GM23338 (cell line): Measurements from ENCODE around the gene KRT84. TPM values are rescaled to one million over a fixed set of nuclear protein-coding genes. Genes with fewer than 3 reads are reported as not detected.

Experiments
- CREB1 ChIP-seq: fragments of 250-450 bp; sonication (Bioruptor Pico); IDR thresholded peaks from 2 replicates; pipeline ENCODE4 v1.5.0; 2020; ENCODE audit warnings: low read depth, mild to moderate bottlenecking, moderate library complexity
- EZH2 ChIP-seq: fragments of 200-600 bp; sonication (generic); IDR thresholded peaks from one replicate; pipeline ENCODE4 v1.8.0; 2017; ENCODE audit warnings: antibody characterized with exemption, mild to moderate bottlenecking, low read depth; ENCODE audit not compliant: unreplicated experiment
- EZH2phosphoT487 ChIP-seq: fragments of 200-600 bp; sonication (generic); IDR thresholded peaks from one replicate; pipeline ENCODE4 v1.8.1; 2018; ENCODE audit warnings: antibody characterized with exemption; ENCODE audit not compliant: unreplicated experiment
- JUNB ChIP-seq: IDR thresholded peaks from one replicate; pipeline ENCODE4 v1.6.1; 2016; ENCODE audit warnings: antibody characterized with exemption; ENCODE audit not compliant: unreplicated experiment
- polyA plus RNA-seq: library from polyadenylated mRNA; unstranded; fragments of >200 nt; fragmentation: Nextera tagmentation; extraction: Ambion mirVana; gene quantifications from 2 replicates; pipeline ENCODE4 v1.2.1, GENCODE V29; 2016
- total RNA-seq: library from RNA; depleted of rRNA; stranded (reverse); fragments of >200 nt; shearing (Covaris generic); gene quantifications from 2 replicates; pipeline ENCODE4 v1.2.3, GENCODE V29; 2014; rRNA removed
- TF ChIP-seq, protein P1 (sequence below): IDR thresholded peaks from 2 replicates; pipeline ENCODE4 v1.6.1; 2016; ENCODE audit warnings: antibody characterized with exemption
- TF ChIP-seq, protein P2 (sequence below): fragments of 250-450 bp; sonication (Bioruptor Pico); IDR thresholded peaks from 2 replicates; pipeline ENCODE4 v1.5.0; 2020; ENCODE audit warnings: mild to moderate bottlenecking, moderate library complexity

Gene KRT84
- total and polyA plus RNA-seq, 2 experiments from 2014 or later = not detected

DNA sequence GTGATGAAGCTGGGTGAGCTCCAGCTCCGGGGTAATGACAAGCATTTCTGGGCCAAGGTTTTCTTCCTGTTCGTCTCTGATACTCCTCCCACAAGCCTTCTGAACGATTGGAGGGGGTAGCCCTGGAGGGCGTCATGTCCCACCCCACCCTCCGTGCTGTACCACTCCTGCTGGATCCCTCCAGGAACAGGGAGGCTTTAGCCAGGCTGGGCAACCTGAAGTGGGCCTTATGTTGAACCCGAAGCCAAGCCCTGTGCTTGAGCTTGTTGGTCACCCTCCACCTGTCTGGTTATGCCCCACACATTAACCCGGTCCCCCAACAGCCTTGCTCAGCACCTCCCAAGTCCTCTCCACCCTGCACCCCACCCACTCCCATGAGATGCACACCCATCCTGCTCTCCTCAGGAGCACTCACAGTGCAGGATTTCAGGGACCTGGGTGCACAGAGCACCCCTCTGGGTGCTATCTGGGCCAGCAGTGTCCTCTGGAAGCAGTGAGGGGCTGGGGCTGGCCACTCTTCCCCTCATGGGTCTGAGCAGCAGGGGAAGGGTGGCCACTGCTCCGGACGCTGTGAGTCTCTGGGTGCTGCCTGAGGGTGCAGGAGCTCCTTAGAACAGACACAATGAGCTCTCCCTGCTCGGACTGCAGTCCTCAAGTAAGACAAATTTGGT, 57.5 kb downstream of the KRT84 start (continued):
- TF ChIP-seq, protein P1, sequence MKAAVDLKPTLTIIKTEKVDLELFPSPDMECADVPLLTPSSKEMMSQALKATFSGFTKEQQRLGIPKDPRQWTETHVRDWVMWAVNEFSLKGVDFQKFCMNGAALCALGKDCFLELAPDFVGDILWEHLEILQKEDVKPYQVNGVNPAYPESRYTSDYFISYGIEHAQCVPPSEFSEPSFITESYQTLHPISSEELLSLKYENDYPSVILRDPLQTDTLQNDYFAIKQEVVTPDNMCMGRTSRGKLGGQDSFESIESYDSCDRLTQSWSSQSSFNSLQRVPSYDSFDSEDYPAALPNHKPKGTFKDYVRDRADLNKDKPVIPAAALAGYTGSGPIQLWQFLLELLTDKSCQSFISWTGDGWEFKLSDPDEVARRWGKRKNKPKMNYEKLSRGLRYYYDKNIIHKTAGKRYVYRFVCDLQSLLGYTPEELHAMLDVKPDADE = no peak
- no peak for TF ChIP-seq EZH2phosphoT487
- no peak for TF ChIP-seq JUNB
- no peak for TF ChIP-seq EZH2
- no peak for TF ChIP-seq CREB1 (CRISPR knock-in tag)
- TF ChIP-seq, protein P2, sequence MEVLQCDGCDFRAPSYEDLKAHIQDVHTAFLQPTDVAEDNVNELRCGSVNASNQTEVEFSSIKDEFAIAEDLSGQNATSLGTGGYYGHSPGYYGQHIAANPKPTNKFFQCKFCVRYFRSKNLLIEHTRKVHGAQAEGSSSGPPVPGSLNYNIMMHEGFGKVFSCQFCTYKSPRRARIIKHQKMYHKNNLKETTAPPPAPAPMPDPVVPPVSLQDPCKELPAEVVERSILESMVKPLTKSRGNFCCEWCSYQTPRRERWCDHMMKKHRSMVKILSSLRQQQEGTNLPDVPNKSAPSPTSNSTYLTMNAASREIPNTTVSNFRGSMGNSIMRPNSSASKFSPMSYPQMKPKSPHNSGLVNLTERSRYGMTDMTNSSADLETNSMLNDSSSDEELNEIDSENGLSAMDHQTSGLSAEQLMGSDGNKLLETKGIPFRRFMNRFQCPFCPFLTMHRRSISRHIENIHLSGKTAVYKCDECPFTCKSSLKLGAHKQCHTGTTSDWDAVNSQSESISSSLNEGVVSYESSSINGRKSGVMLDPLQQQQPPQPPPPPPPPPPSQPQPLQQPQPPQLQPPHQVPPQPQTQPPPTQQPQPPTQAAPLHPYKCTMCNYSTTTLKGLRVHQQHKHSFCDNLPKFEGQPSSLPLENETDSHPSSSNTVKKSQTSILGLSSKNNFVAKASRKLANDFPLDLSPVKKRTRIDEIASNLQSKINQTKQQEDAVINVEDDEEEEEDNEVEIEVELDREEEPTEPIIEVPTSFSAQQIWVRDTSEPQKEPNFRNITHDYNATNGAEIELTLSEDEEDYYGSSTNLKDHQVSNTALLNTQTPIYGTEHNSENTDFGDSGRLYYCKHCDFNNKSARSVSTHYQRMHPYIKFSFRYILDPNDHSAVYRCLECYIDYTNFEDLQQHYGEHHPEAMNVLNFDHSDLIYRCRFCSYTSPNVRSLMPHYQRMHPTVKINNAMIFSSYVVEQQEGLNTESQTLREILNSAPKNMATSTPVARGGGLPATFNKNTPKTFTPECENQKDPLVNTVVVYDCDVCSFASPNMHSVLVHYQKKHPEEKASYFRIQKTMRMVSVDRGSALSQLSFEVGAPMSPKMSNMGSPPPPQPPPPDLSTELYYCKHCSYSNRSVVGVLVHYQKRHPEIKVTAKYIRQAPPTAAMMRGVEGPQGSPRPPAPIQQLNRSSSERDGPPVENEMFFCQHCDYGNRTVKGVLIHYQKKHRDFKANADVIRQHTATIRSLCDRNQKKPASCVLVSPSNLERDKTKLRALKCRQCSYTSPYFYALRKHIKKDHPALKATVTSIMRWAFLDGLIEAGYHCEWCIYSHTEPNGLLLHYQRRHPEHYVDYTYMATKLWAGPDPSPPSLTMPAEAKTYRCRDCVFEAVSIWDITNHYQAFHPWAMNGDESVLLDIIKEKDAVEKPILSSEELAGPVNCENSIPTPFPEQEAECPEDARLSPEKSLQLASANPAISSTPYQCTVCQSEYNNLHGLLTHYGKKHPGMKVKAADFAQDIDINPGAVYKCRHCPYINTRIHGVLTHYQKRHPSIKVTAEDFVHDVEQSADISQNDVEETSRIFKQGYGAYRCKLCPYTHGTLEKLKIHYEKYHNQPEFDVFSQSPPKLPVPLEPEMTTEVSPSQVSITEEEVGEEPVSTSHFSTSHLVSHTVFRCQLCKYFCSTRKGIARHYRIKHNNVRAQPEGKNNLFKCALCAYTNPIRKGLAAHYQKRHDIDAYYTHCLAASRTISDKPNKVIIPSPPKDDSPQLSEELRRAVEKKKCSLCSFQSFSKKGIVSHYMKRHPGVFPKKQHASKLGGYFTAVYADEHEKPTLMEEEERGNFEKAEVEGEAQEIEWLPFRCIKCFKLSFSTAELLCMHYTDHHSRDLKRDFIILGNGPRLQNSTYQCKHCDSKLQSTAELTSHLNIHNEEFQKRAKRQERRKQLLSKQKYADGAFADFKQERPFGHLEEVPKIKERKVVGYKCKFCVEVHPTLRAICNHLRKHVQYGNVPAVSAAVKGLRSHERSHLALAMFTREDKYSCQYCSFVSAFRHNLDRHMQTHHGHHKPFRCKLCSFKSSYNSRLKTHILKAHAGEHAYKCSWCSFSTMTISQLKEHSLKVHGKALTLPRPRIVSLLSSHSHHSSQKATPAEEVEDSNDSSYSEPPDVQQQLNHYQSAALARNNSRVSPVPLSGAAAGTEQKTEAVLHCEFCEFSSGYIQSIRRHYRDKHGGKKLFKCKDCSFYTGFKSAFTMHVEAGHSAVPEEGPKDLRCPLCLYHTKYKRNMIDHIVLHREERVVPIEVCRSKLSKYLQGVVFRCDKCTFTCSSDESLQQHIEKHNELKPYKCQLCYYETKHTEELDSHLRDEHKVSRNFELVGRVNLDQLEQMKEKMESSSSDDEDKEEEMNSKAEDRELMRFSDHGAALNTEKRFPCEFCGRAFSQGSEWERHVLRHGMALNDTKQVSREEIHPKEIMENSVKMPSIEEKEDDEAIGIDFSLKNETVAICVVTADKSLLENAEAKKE (CRISPR knock-in tag) = no peak

Other genes with a start within 250 kb of the KRT84 start
- gene KRT80, start 193.6 kb downstream of the KRT84 start, total RNA-seq = not detected in 2 replicates
- gene KRT80, start 193.6 kb downstream of the KRT84 start, polyA plus RNA-seq = not detected in 2 replicates
- 9.4 and 11.7 TPM in 2 replicates for gene KRT7, start 152.4 kb downstream of the KRT84 start, total RNA-seq
- gene KRT7, start 152.4 kb downstream of the KRT84 start, polyA plus RNA-seq = 6.5 and 16.4 TPM in 2 replicates
- gene KRT86, start 111.0 kb downstream of the KRT84 start, total RNA-seq = not detected in 2 replicates
- 0.16 and 0.30 TPM in 2 replicates for gene KRT86, start 111.0 kb downstream of the KRT84 start, polyA plus RNA-seq
- not detected in 2 replicates for gene KRT81, start 94.1 kb downstream of the KRT84 start, total RNA-seq
- not detected in 2 replicates for gene KRT81, start 94.1 kb downstream of the KRT84 start, polyA plus RNA-seq
- gene KRT83, start 64.3 kb downstream of the KRT84 start, total RNA-seq = not detected in 2 replicates
- gene KRT83, start 64.3 kb downstream of the KRT84 start, polyA plus RNA-seq = not detected in 2 replicates
- gene KRT85, start 18.2 kb downstream of the KRT84 start, total RNA-seq = not detected in 2 replicates
- gene KRT85, start 18.2 kb downstream of the KRT84 start, polyA plus RNA-seq = not detected in 2 replicates
- not detected in 2 replicates for gene KRT82, start 20.7 kb upstream of the KRT84 start, total RNA-seq
- gene KRT82, start 20.7 kb upstream of the KRT84 start, polyA plus RNA-seq = not detected in 2 replicates
- gene KRT75, start 48.7 kb upstream of the KRT84 start, total RNA-seq = not detected in 2 replicates
- not detected in 2 replicates for gene KRT75, start 48.7 kb upstream of the KRT84 start, polyA plus RNA-seq
- not detected in 2 replicates for gene KRT6B, start 66.5 kb upstream of the KRT84 start, total RNA-seq
- gene KRT6B, start 66.5 kb upstream of the KRT84 start, polyA plus RNA-seq = not detected in 2 replicates
- not detected in 2 replicates for gene KRT6C, start 88.2 kb upstream of the KRT84 start, total RNA-seq
- not detected in 2 replicates for gene KRT6C, start 88.2 kb upstream of the KRT84 start, polyA plus RNA-seq
- not detected in 2 replicates for gene KRT6A, start 107.6 kb upstream of the KRT84 start, total RNA-seq
- not detected in 2 replicates for gene KRT6A, start 107.6 kb upstream of the KRT84 start, polyA plus RNA-seq
- not detected in 2 replicates for gene KRT5, start 134.7 kb upstream of the KRT84 start, total RNA-seq
- gene KRT5, start 134.7 kb upstream of the KRT84 start, polyA plus RNA-seq = not detected in 2 replicates
- gene KRT71, start 167.5 kb upstream of the KRT84 start, total RNA-seq = not detected in 2 replicates
- gene KRT71, start 167.5 kb upstream of the KRT84 start, polyA plus RNA-seq = not detected in 2 replicates
- gene KRT74, start 188.2 kb upstream of the KRT84 start, total RNA-seq = not detected in 2 replicates
- not detected in 2 replicates for gene KRT74, start 188.2 kb upstream of the KRT84 start, polyA plus RNA-seq
- gene KRT72, start 215.8 kb upstream of the KRT84 start, total RNA-seq = not detected in 2 replicates
- not detected in 2 replicates for gene KRT72, start 215.8 kb upstream of the KRT84 start, polyA plus RNA-seq
- gene KRT73, start 232.9 kb upstream of the KRT84 start, total RNA-seq = not detected in 2 replicates
- gene KRT73, start 232.9 kb upstream of the KRT84 start, polyA plus RNA-seq = not detected in 2 replicates